ENCODE data around the gene PDE2A.

Gene PDE2A

GRCh38 chr11:72673943-72674828, at the start of gene PDE2A:
PDE2A (minus strand) TSS chr11:72674422; CDS start chr11:72674207, 215 bp downstream.
- H3K27ac ChIP-seq (ENCODE audit: low read depth, low read length): no peak within 1 kb of the TSS
- no peak within 1 kb of the TSS for H3K9ac ChIP-seq (ENCODE audit: low read length in 5 of 5)
- H3K36me3 ChIP-seq (ENCODE audit: control insufficient read depth in 5 of 5, insufficient read depth in 5 of 5, low read length in 5 of 5): no peaks in the 10 kb centered on the region
- no peak within 1 kb of the TSS for H3K4me3 ChIP-seq (ENCODE audit: low read depth in 1 of 5, low read length in 5 of 5)
- no peaks in the 10 kb centered on the region for H3K9me3 ChIP-seq (ENCODE audit: control insufficient read depth in 5 of 5, low read length in 5 of 5)
- peaks cover 45 to 76% (median 52%) of the 10 kb centered on the region in 5 donors for H3K27me3 ChIP-seq (ENCODE audit: control insufficient read depth in 5 of 5, insufficient read depth in 4 of 5, low read length in 5 of 5)
- H3K4me1 ChIP-seq (ENCODE audit: control insufficient read depth in 5 of 5, insufficient read depth in 5 of 5, low read length in 5 of 5): peaks cover 0 to 5% (median 0%) of the 10 kb centered on the region in 5 donors

- Histone ChIP-seq H3K36me3 (ENCODE audit: control insufficient read depth in 5 of 5, insufficient read depth in 5 of 5, low read length in 5 of 5) (peaks cover 0 to 25% (median 8%) of the 10 kb centered on the region in 5 donors), H3K4me3 (ENCODE audit: low read depth in 1 of 5, low read length in 5 of 5) (no peak overlapping the region), H3K27ac (ENCODE audit: low read depth, low read length) (no peak overlapping the region), H3K27me3 (ENCODE audit: control insufficient read depth in 5 of 5, insufficient read depth in 4 of 5, low read length in 5 of 5) (no peaks in the 10 kb centered on the region), H3K4me1 (ENCODE audit: control insufficient read depth in 5 of 5, insufficient read depth in 5 of 5, low read length in 5 of 5) (peaks cover 18 to 59% (median 50%) of the 10 kb centered on the region in 5 donors), H3K9ac (ENCODE audit: low read length in 5 of 5) (no peak overlapping the region), H3K9me3 (ENCODE audit: control insufficient read depth in 5 of 5, low read length in 5 of 5) (no peaks in the 10 kb centered on the region)
Measured at GRCh38 chr11:72723508-72723907, 49.3 kb upstream of the PDE2A start.

GRCh38 chr11:72722050-72722748, 48.0 kb upstream of the PDE2A start:
- Histone ChIP-seq H3K27ac (ENCODE audit: low read depth, low read length) (peak overlapping the region; percentile 98), H3K9ac (ENCODE audit: low read length in 5 of 5) (peak overlapping the region; percentile 84 to 94 (median 90)), H3K36me3 (ENCODE audit: control insufficient read depth in 5 of 5, insufficient read depth in 5 of 5, low read length in 5 of 5) (peaks cover 0 to 31% (median 11%) of the 10 kb centered on the region in 5 donors), H3K27me3 (ENCODE audit: control insufficient read depth in 5 of 5, insufficient read depth in 4 of 5, low read length in 5 of 5) (no peaks in the 10 kb centered on the region), H3K4me1 (ENCODE audit: control insufficient read depth in 5 of 5, insufficient read depth in 5 of 5, low read length in 5 of 5) (peaks cover 21 to 72% (median 59%) of the 10 kb centered on the region in 5 donors), H3K9me3 (ENCODE audit: control insufficient read depth in 5 of 5, low read length in 5 of 5) (no peaks in the 10 kb centered on the region), H3K4me3 (ENCODE audit: low read depth in 1 of 5, low read length in 5 of 5) (peak overlapping the region; percentile 74 to 96 (median 81))

- peak overlapping the region; percentile 74 to 96 (median 81) for H3K4me3 ChIP-seq (ENCODE audit: low read depth in 1 of 5, low read length in 5 of 5)
- peak overlapping the region; percentile 84 to 94 (median 90) for H3K9ac ChIP-seq (ENCODE audit: low read length in 5 of 5)
- H3K9me3 ChIP-seq (ENCODE audit: control insufficient read depth in 5 of 5, low read length in 5 of 5): no peaks in the 10 kb centered on the region
- H3K4me1 ChIP-seq (ENCODE audit: control insufficient read depth in 5 of 5, insufficient read depth in 5 of 5, low read length in 5 of 5): peaks cover 21 to 77% (median 59%) of the 10 kb centered on the region in 5 donors
- H3K36me3 ChIP-seq (ENCODE audit: control insufficient read depth in 5 of 5, insufficient read depth in 5 of 5, low read length in 5 of 5): peaks cover 0 to 34% (median 16%) of the 10 kb centered on the region in 5 donors
- peak overlapping the region; percentile 98 for H3K27ac ChIP-seq (ENCODE audit: low read depth, low read length)
- no peaks in the 10 kb centered on the region for H3K27me3 ChIP-seq (ENCODE audit: control insufficient read depth in 5 of 5, insufficient read depth in 4 of 5, low read length in 5 of 5)
Measured at GRCh38 chr11:72721689-72722049, 47.4 kb upstream of the PDE2A start.

GRCh38 chr11:72721276-72721675, 47.1 kb upstream of the PDE2A start:
- H3K36me3 ChIP-seq (ENCODE audit: control insufficient read depth in 5 of 5, insufficient read depth in 5 of 5, low read length in 5 of 5): peaks cover 0 to 35% (median 16%) of the 10 kb centered on the region in 5 donors
- peak overlapping the region; percentile 98 for H3K27ac ChIP-seq (ENCODE audit: low read depth, low read length)
- H3K4me1 ChIP-seq (ENCODE audit: control insufficient read depth in 5 of 5, insufficient read depth in 5 of 5, low read length in 5 of 5): peaks cover 21 to 81% (median 61%) of the 10 kb centered on the region in 5 donors
- H3K9me3 ChIP-seq (ENCODE audit: control insufficient read depth in 5 of 5, low read length in 5 of 5): no peaks in the 10 kb centered on the region
- H3K9ac ChIP-seq (ENCODE audit: low read length in 5 of 5): peak overlapping the region; percentile 84 to 94 (median 90)
- H3K4me3 ChIP-seq (ENCODE audit: low read depth in 1 of 5, low read length in 5 of 5): peak overlapping the region; percentile 74 to 96 (median 81)
- no peaks in the 10 kb centered on the region for H3K27me3 ChIP-seq (ENCODE audit: control insufficient read depth in 5 of 5, insufficient read depth in 4 of 5, low read length in 5 of 5)

- Histone ChIP-seq H3K27ac (ENCODE audit: low read depth, low read length) (peak overlapping the region; percentile 98), H3K27me3 (ENCODE audit: control insufficient read depth in 5 of 5, insufficient read depth in 4 of 5, low read length in 5 of 5) (no peaks in the 10 kb centered on the region), H3K9me3 (ENCODE audit: control insufficient read depth in 5 of 5, low read length in 5 of 5) (no peaks in the 10 kb centered on the region), H3K36me3 (ENCODE audit: control insufficient read depth in 5 of 5, insufficient read depth in 5 of 5, low read length in 5 of 5) (peaks cover 0 to 31% (median 13%) of the 10 kb centered on the region in 5 donors), H3K9ac (ENCODE audit: low read length in 5 of 5) (peak overlapping the region; percentile 84 to 94 (median 90)), H3K4me3 (ENCODE audit: low read depth in 1 of 5, low read length in 5 of 5) (peak overlapping the region; percentile 74 to 96 (median 81)), H3K4me1 (ENCODE audit: control insufficient read depth in 5 of 5, insufficient read depth in 5 of 5, low read length in 5 of 5) (peaks cover 21 to 82% (median 63%) of the 10 kb centered on the region in 5 donors)
Measured at GRCh38 chr11:72720784-72721183, 46.6 kb upstream of the PDE2A start.

GRCh38 chr11:72720047-72720446, 45.8 kb upstream of the PDE2A start:
- H3K4me1 ChIP-seq (ENCODE audit: control insufficient read depth in 5 of 5, insufficient read depth in 5 of 5, low read length in 5 of 5): peaks cover 21 to 82% (median 62%) of the 10 kb centered on the region in 5 donors
- H3K36me3 ChIP-seq (ENCODE audit: control insufficient read depth in 5 of 5, insufficient read depth in 5 of 5, low read length in 5 of 5): peaks cover 0 to 32% (median 14%) of the 10 kb centered on the region in 5 donors
- H3K27me3 ChIP-seq (ENCODE audit: control insufficient read depth in 5 of 5, insufficient read depth in 4 of 5, low read length in 5 of 5): no peaks in the 10 kb centered on the region
- H3K9ac ChIP-seq (ENCODE audit: low read length in 5 of 5): peak overlapping the region in 4 of 5 donors; percentile 7 to 94 (median 88)
- H3K27ac ChIP-seq (ENCODE audit: low read depth, low read length): peak overlapping the region; percentile 98
- no peaks in the 10 kb centered on the region for H3K9me3 ChIP-seq (ENCODE audit: control insufficient read depth in 5 of 5, low read length in 5 of 5)
- H3K4me3 ChIP-seq (ENCODE audit: low read depth in 1 of 5, low read length in 5 of 5): peak overlapping the region; percentile 74 to 96 (median 81)

- Histone ChIP-seq H3K4me3 (ENCODE audit: low read depth in 1 of 5, low read length in 5 of 5) (peak overlapping the region; percentile 10 to 95 (median 74)), H3K27ac (ENCODE audit: low read depth, low read length) (peak overlapping the region; percentile 98), H3K36me3 (ENCODE audit: control insufficient read depth in 5 of 5, insufficient read depth in 5 of 5, low read length in 5 of 5) (peaks cover 0 to 37% (median 15%) of the 10 kb centered on the region in 5 donors), H3K4me1 (ENCODE audit: control insufficient read depth in 5 of 5, insufficient read depth in 5 of 5, low read length in 5 of 5) (peaks cover 21 to 84% (median 64%) of the 10 kb centered on the region in 5 donors), H3K27me3 (ENCODE audit: control insufficient read depth in 5 of 5, insufficient read depth in 4 of 5, low read length in 5 of 5) (no peaks in the 10 kb centered on the region), H3K9me3 (ENCODE audit: control insufficient read depth in 5 of 5, low read length in 5 of 5) (no peaks in the 10 kb centered on the region), H3K9ac (ENCODE audit: low read length in 5 of 5) (peak overlapping the region in 4 of 5 donors; percentile 7 to 94 (median 88))
Measured at GRCh38 chr11:72719551-72719950, 45.3 kb upstream of the PDE2A start.

- Histone ChIP-seq H3K27me3 (ENCODE audit: control insufficient read depth in 5 of 5, insufficient read depth in 4 of 5, low read length in 5 of 5) (no peaks in the 10 kb centered on the region), H3K9me3 (ENCODE audit: control insufficient read depth in 5 of 5, low read length in 5 of 5) (no peaks in the 10 kb centered on the region), H3K27ac (ENCODE audit: low read depth, low read length) (peak overlapping the region; percentile 98), H3K9ac (ENCODE audit: low read length in 5 of 5) (peak overlapping the region in 4 of 5 donors; percentile 7 to 91 (median 46)), H3K4me1 (ENCODE audit: control insufficient read depth in 5 of 5, insufficient read depth in 5 of 5, low read length in 5 of 5) (peaks cover 21 to 86% (median 66%) of the 10 kb centered on the region in 5 donors), H3K4me3 (ENCODE audit: low read depth in 1 of 5, low read length in 5 of 5) (peak overlapping the region in 4 of 5 donors; percentile 10 to 95 (median 50)), H3K36me3 (ENCODE audit: control insufficient read depth in 5 of 5, insufficient read depth in 5 of 5, low read length in 5 of 5) (peaks cover 0 to 35% (median 15%) of the 10 kb centered on the region in 5 donors)
Measured at GRCh38 chr11:72719144-72719543, 44.9 kb upstream of the PDE2A start.
